Endothelial cell of umbilical vein (primary cell): ENCODE results near the gene ZDHHC14. TPM values are rescaled to one million over a fixed set of nuclear protein-coding genes. Genes with fewer than 3 reads are reported as not detected.

ENCODE experiments used
- BruUV-seq: library from RNA; stranded (reverse); fragments of 400-500 nt; replicated peaks from 2 replicates; lab custom pipeline; 2021; lab: Mats Ljungman, UMichigan
- CTCF ChIA-PET: fragments of 300-600, 350-600 bp; sonication (Branson Sonifier 250); formaldehyde crosslinking; loops from one replicate; lab custom pipeline; 2021; ENCODE audit warnings: antibody characterized with exemption, inconsistent platforms; lab: Charles Lee
- POLR2A ChIA-PET: fragments of 300-600, 350-600 bp; sonication (Branson Sonifier 250); formaldehyde crosslinking; loops from one replicate; lab custom pipeline; 2021; ENCODE audit warnings: antibody characterized with exemption, inconsistent platforms; lab: Charles Lee
- DNase-seq: peaks from one replicate; pipeline ENCODE4 v3.0.0-alpha.2; 2011; ENCODE audit warnings: low read depth, low spot score
- FAIRE-seq: peaks from 2 replicates; lab custom pipeline; 2011; peaks lifted over from hg19 to GRCh38; lab: Jason Lieb, UNC
- H2AFZ ChIP-seq: 2 replicates; pipeline ENCODE4 v1.6.0; 2012; ENCODE audit warnings: low read depth, low read length, control low read depth, inconsistent platforms
- H3K27ac ChIP-seq: 2 replicates; pipeline ENCODE4 v1.5.1; 2011; ENCODE audit warnings: low read depth, mild to moderate bottlenecking, control low read depth, low read length, moderate library complexity; ENCODE audit not compliant: insufficient read depth
- H3K27me3 ChIP-seq, 2 experiments: 2 replicates each; pipeline versions ENCODE4 v1.6.0 to v1.6.1; 2011; ENCODE audit warnings: low read length in 2 of 2, mixed read lengths in 1 of 2; ENCODE audit not compliant: control insufficient read depth in 2 of 2, insufficient read depth in 2 of 2
- H3K36me3 ChIP-seq, 2 experiments: 2 replicates in 1 of 2; 3 replicates in 1 of 2; pipeline ENCODE4 v1.5.1; 2011; ENCODE audit warnings: low read length in 2 of 2, mild to moderate bottlenecking in 1 of 2, moderate library complexity in 1 of 2; ENCODE audit not compliant: control insufficient read depth in 2 of 2, insufficient read depth in 2 of 2; ENCODE audit errors: extremely low read depth in 1 of 2
- H3K4me1 ChIP-seq: 3 replicates; pipeline ENCODE4 v1.5.1; 2011; ENCODE audit warnings: mild to moderate bottlenecking, low read length; ENCODE audit not compliant: control insufficient read depth, insufficient read depth; ENCODE audit errors: extremely low read depth
- H3K4me2 ChIP-seq: 2 replicates; pipeline ENCODE4 v1.6.1; 2011; ENCODE audit warnings: low read length, control low read depth, mixed read lengths; ENCODE audit not compliant: insufficient read depth
- H3K4me3 ChIP-seq, 3 experiments: fragments of 200-600 bp in 1 of 3; sonication (generic), shearing (Covaris generic) in 1 of 3; replicated peaks in 1 of 3; 2 replicates each; pipeline ENCODE4 v1.5.1; 2011 to 2016; ENCODE audit warnings: control low read depth in 3 of 3, low read length in 3 of 3, mild to moderate bottlenecking in 2 of 3, inconsistent platforms in 1 of 3, low read depth in 1 of 3, moderate library complexity in 1 of 3; ENCODE audit not compliant: insufficient read depth in 1 of 3
- H3K79me2 ChIP-seq: 2 replicates; pipeline ENCODE4 v1.6.0; 2012; ENCODE audit warnings: low read length, inconsistent platforms; ENCODE audit not compliant: control insufficient read depth, insufficient read depth
- H3K9ac ChIP-seq: replicated peaks from 2 replicates; pipeline ENCODE3; 2011; ENCODE audit warnings: low read length, control low read depth; ENCODE audit not compliant: insufficient read depth; ENCODE audit errors: extremely low read depth
- H3K9me1 ChIP-seq: replicated peaks from 3 replicates; pipeline ENCODE4 v1.6.0; 2011; ENCODE audit warnings: mild to moderate bottlenecking, low read length; ENCODE audit not compliant: control insufficient read depth, insufficient read depth; ENCODE audit errors: extremely low read depth
- H3K9me3 ChIP-seq: replicated peaks from 2 replicates; pipeline ENCODE4 v1.5.1; 2012; ENCODE audit warnings: low read length, inconsistent platforms; ENCODE audit not compliant: control insufficient read depth, insufficient read depth
- H4K20me1 ChIP-seq: replicated peaks from 2 replicates; pipeline ENCODE3; 2011; ENCODE audit warnings: mild to moderate bottlenecking, low read length; ENCODE audit not compliant: control insufficient read depth, insufficient read depth; ENCODE audit errors: extremely low read depth
- GATA2 ChIP-seq: IDR thresholded peaks from 2 replicates; pipeline ENCODE4 v1.7.0; 2011; ENCODE audit warnings: low read depth, mild to moderate bottlenecking, moderate library complexity, mixed read lengths, low read length; ENCODE audit not compliant: insufficient read length, insufficient read depth
- MYC ChIP-seq: IDR thresholded peaks from one replicate; pipeline ENCODE4 v1.6.1; 2011; ENCODE audit warnings: mild to moderate bottlenecking, low read depth, low read length
- POLR2A ChIP-seq: IDR thresholded peaks from 2 replicates; pipeline ENCODE4 v1.6.1; 2012; ENCODE audit warnings: low read depth, mild to moderate bottlenecking, control low read depth, low read length
- dilution Hi-C: fragments of 300-500 bp; cut with MboI; formaldehyde crosslinking; loops from one replicate; pipeline ENCODE4 v1.15.0; 2019; ENCODE audit warnings: low sequenced_read_pairs; ENCODE audit not compliant: extremely low pct_ligation_motif_present
- intact Hi-C: fragments of 100-400 bp; cut with micrococcal nuclease; formaldehyde crosslinking; loops from one replicate; pipeline ENCODE4 v1.10.0; 2022
- polyA plus RNA-seq, 4 experiments: library from polyadenylated mRNA; depleted of rRNA in 3 of 4; stranded (reverse) in 3 of 4; unstranded in 1 of 4; fragments of >200 nt; gene quantifications; 2 replicates each; pipeline versions ENCODE4 v1.2.1 to v1.2.3, GENCODE V29; 2011 to 2012; ENCODE audit warnings: missing spikeins in 1 of 4
- total RNA-seq: library from RNA; stranded (reverse); gene quantifications from 2 replicates; pipeline ENCODE4 v1.2.3, GENCODE V29; 2021
- TF ChIP-seq, protein P1 (sequence below), 2 donors: IDR thresholded peaks; 1 replicate in 1 of 2; 2 replicates in 1 of 2; pipeline ENCODE4 v1.5.1; 2011; ENCODE audit warnings: low read length in 2 of 2, mild to moderate bottlenecking in 2 of 2, moderate library complexity in 2 of 2, control low read depth in 1 of 2, inconsistent platforms in 1 of 2, low read depth in 1 of 2; ENCODE audit not compliant: insufficient read depth in 1 of 2; ENCODE audit errors: extremely low read depth in 1 of 2

The ZDHHC14 gene
- total and polyA plus RNA-seq, 2 donors (not counting 3 experiments of a cell fraction or from before 2014, with no cell fraction given), result 23.0 to 25.6 TPM

DNA sequence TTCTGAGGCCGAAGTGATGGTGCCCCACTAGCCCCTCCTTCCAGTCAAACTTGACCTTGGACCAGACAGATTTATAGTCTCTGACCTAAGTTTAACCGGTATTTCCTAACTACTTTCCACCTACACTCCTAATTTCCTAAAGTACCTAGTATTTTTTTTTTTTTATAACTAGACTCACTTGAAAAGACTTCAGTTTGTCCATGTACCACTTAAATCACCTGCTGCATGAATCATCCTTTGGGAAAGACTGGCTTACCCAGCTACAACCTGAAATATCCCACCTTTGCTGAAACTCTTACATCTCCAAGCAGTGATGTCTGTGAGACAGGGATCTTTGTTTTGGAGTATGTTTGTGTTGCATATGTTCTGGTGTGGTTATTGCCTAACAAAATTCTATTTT lies 71.1 kb downstream of the ZDHHC14 start:
- POLR2A ChIA-PET, result no interaction called here

DNA sequence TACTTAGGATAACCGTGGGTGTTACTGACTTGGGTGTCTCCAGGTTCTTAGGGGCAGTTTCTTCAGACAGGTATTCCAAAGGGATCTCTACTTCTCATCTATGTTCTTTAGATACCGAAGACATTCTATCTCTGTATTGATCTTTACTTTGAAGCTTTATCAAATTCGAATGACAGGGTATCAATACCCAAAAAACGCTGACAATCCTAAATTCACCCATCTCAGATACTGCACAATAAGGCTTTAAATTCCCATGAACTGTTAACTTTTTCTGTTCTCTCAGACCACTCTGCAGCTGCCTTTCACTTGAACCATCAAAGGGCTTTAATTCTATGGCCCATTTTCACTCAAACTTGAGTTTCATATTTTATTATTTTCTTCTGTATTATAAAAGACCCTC lies 72.1 kb downstream of the ZDHHC14 start:
- POLR2A ChIA-PET, result no interaction called here
- H3K9ac ChIP-seq, result no peak overlapping the region
- H2AFZ ChIP-seq, result no peak overlapping the region
- intact Hi-C loops, result no loop called here
- H3K79me2 ChIP-seq, result no peaks in the 10 kb centered on the region
- CTCF ChIA-PET, result no interaction called here
- no peaks in the 10 kb centered on the region for H3K36me3 ChIP-seq
- H3K27me3 ChIP-seq, result no peaks in the 10 kb centered on the region
- DNase-seq (no peak), FAIRE-seq (no peak)
- H3K9me1 ChIP-seq, result no peaks in the 10 kb centered on the region
- peaks cover 16% of the 10 kb centered on the region for H3K4me1 ChIP-seq
- BruUV-seq, result no TSS peak
- H4K20me1 ChIP-seq, result no peaks in the 10 kb centered on the region
- H3K9me3 ChIP-seq, result no peaks in the 10 kb centered on the region
- H3K4me3 ChIP-seq, result no peak overlapping the region
- dilution Hi-C loops, result no loop called here
- H3K4me2 ChIP-seq, result no peak overlapping the region
- no peak overlapping the region for H3K27ac ChIP-seq
- TF ChIP-seq MYC (no peak), GATA2 (no peak)
- TF ChIP-seq, protein P1, sequence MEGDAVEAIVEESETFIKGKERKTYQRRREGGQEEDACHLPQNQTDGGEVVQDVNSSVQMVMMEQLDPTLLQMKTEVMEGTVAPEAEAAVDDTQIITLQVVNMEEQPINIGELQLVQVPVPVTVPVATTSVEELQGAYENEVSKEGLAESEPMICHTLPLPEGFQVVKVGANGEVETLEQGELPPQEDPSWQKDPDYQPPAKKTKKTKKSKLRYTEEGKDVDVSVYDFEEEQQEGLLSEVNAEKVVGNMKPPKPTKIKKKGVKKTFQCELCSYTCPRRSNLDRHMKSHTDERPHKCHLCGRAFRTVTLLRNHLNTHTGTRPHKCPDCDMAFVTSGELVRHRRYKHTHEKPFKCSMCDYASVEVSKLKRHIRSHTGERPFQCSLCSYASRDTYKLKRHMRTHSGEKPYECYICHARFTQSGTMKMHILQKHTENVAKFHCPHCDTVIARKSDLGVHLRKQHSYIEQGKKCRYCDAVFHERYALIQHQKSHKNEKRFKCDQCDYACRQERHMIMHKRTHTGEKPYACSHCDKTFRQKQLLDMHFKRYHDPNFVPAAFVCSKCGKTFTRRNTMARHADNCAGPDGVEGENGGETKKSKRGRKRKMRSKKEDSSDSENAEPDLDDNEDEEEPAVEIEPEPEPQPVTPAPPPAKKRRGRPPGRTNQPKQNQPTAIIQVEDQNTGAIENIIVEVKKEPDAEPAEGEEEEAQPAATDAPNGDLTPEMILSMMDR (IDR thresholded peaks at IDR 0.05; ENCODE audit: extremely low read depth in 1 of 2, insufficient read depth in 1 of 2, low read depth in 1 of 2, low read length in 2 of 2), result no peak

More for the DNA sequence above, 71.1 kb downstream of the ZDHHC14 start:
- DNase-seq (no peak), FAIRE-seq (no peak)
- Histone ChIP-seq H3K4me1 (peaks cover 16% of the 10 kb centered on the region), H3K27ac (no peak overlapping the region), H3K36me3 (no peaks in the 10 kb centered on the region), H3K9ac (no peak overlapping the region), H4K20me1 (no peaks in the 10 kb centered on the region), H3K27me3 (no peaks in the 10 kb centered on the region), H3K9me3 (no peaks in the 10 kb centered on the region), H3K4me3 (no peak overlapping the region), H3K79me2 (no peaks in the 10 kb centered on the region), H2AFZ (no peak overlapping the region), H3K4me2 (no peak overlapping the region), H3K9me1 (no peaks in the 10 kb centered on the region)
- BruUV-seq, result no TSS peak
- CTCF ChIA-PET, result no interaction called here
- TF ChIP-seq POLR2A, result no peak
- TF ChIP-seq, protein P1 (IDR thresholded peaks at IDR 0.05; ENCODE audit: extremely low read depth in 1 of 2, insufficient read depth in 1 of 2, low read depth in 1 of 2, low read length in 2 of 2), result no peak
- dilution Hi-C loops, result no loop called here
- intact Hi-C loops, result no loop called here
